SIG-M5 treated with dmso at 0.1 percent for 504 hours (cell line): ENCODE measurements around the gene DCAF4L1.

Experiments used
- DNase-seq: peaks from one replicate; lab custom pipeline; 2025; ENCODE audit not compliant: unreplicated experiment; lab: John Stamatoyannopoulos, UW

The DCAF4L1 gene

DNA sequence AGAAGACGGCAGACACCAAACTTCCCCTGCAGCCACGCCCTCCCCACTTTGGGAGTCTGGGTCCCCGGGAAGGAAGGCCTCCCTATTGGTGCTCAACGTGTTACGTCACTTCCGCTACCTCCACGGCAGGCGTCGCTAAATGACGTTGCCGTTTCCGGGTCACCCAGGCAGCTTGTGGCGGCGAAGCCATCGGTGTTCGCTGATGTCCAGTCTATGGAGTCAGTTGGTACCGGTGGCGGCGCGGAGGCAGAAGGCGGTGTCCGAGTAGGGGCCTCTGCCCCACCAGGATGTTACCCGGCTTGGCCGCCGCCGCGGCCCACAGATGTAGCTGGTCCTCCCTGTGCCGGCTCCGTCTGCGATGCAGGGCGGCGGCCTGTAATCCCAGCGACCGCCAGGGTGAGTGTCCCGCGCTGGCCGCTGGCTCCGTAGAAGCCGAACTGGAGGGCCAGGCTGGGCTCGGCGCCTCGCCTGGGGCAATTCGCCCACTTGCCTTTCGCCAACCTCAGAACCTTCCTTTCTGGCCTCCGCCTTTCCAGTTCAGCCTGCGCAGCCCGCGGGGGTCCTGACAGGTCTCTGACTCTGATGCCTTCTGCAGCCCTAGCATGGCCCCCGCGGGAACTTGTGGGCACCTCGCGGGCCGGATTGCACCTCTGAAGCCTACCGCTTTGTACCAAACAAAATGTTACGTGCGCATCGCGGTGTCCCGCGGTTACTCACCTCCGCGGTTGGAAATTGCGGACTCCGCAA lies 9.0 kb downstream of the DCAF4L1 start, which contains the start of gene SLC30A9:
SLC30A9 (plus strand) TSS at position 166 of the 747 bp plus-strand sequence; CDS start at position 288, 122 bp downstream.
- DNase-seq = peak; percentile 90

DNA sequence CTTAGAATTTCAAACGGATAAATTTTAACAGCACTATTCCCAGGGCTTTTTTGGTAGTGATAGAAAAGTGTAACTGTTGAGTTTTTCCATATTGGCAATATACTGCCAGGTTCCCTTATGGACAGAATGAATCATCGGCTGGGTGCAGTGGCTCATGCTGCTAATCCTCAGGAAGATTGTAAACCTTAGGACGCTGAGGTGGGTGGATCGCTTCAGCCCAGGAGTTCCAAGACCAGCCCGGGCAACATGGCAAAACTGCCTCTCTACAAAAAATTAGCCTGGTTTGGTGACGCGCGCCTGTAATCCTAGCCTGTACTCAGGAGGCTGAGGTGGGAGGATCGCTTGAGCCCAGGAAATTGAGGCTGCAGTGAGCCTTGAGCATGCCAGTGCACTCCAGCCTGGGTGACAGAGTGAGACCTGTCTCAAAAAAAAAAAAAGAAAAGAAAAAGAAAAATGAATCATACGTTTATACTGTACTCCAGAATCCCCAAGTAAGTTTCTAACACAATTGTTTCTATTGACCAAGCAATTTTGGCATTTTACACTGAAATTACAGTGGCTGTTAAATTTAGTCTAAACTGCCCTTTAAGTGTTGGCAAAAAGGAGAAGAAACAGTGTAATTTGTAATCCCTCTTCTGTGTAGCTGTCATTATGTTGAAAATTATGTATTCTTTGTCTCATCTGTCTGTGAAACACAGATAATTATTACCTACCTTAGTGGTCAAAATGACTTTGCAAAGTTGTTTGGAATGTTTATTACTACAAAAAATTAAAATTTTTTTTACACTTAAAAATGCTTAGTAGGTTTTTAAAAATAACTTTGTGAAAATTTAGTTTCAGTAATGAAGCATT lies 10.6 kb downstream of the DCAF4L1 start:
- DNase-seq = no peak

DNA sequence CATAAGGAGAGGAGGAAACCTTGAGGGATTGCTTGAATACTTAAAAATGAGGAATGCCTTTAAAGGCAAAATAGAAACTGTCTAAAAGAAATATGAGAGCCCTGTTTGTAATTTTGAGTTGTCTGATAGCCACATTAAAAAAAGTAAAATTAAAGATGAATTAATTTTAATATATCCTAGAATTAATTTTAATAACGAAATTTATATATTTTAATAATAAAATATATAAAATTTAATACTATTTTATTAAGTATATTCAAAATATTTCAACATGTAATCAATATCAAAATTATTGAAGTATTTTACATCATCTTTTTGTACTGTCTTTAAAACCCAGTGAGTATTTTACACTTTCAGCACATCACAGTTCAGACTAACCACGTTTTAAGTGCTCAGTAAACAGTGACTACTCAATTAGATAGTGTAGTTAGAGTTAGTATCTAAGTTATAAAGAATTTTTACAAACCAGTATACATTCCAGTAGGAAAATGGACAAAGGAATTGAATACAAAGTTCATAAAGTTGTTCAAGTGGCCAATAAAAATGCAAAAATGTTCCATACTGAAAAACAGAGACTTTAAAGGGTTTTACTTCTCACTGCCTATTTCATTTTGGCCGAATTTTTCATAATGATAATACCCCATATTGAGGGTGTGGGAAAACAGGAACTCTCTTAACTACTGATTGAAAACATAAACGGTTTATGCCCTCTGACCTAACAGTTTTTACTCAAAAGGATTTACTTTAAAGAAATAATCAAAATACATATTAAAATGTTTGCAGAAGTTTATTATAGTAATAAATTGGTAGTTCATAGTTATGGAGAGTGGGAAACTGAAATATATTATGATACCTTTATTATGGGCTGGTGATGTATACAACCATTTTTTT lies 11.7 kb downstream of the DCAF4L1 start:
- DNase-seq = no peak

DNA sequence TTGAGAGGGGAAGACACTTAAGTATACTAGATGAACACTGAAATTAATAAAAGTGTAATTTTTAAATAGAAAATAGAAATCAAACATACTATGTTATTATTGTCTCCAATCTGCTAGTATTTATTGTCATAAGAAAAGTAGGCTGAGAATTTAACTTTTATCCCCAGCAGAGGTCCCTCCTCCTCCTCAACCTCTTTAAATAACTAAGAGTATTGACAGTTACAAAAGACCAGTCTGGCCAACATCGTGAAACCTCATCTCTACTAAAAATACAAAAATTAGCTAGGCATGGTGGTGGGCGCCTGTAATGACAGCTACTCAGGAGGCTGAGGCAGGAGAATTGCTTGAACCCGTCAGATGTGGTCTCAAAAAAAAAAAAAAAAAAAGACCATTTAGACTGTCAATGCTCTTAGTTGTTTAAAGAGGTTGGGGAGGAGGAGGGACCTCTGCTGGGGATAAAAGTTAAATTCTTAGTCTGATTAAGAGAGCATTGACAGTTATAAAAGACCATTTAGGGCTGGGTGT lies 13.0 kb downstream of the DCAF4L1 start:
- no peak for DNase-seq

DNA sequence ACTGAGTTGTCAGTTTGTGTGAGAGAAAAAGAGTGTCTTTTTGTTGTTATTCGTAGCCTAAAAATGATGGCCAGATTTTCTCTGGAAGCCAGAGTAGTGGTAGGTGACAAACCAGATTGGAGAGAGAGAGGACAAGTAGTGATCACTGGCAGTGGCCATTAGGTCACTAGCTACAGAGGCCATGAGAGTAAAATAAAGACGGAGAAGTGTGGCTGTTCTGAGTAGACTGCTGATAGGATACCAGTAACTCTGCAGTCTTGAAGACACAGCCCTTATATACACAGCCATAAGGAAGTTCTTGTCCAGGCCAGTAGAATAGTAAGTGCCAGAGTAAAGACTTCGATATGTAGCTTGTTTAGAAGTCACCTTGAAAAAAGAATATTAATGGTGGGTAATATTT lies 16.5 kb downstream of the DCAF4L1 start:
- no peak for DNase-seq

DNA sequence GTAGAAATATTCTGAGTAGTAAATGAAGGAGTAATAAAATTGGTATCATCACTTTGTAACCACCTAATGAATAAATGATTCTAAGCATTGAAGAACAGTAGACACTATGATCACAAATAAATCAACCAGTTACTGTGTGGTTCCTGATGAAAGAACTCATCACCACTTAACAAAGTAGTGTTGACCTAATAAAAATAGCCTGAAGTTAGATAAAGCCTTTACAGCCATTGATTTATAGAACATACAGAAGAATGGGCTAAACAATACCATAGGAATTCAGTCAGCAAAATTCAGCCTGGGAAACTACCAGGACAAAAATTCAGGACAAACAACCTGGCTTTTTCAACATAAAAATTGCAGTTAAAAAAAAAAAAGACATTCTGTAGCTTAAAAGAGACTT lies 17.8 kb downstream of the DCAF4L1 start:
- no peak for DNase-seq

DNA sequence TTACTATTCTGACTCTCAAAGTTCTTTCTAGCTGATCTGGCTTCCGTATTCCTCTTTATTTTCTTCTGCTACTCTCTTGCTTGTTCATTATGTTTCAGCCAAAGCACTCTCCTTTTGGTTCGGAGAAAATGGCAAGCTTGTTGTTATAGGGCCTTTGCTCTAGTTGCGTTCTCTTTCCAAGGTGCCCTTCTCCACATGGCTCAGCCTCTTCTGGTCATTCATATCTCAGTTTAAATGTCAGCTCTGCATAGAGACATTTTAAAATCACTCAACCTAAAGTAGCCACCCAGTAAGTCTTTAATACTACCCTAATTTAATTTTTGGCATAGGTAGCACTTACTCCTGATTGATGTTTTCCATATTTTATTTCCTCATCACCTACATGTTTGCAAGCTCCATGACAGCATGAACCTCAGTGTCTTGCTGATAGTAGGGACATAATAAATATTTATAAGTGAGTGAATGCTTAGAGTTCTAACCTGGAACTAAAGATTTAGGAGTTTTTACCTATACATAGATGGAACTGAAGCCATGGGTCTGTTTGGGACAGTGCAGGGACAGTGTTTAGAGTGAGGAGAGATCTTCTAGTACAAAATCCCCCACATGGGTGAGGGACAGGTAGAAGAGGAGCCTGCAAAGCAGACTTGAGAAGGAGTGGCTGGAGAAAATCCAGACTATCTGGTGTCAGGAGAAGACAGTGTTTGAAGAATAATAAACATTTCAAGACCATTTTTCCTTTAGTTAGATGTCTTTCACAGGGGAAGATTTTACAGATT lies 26.6 kb downstream of the DCAF4L1 start:
- no peak for DNase-seq

DNA sequence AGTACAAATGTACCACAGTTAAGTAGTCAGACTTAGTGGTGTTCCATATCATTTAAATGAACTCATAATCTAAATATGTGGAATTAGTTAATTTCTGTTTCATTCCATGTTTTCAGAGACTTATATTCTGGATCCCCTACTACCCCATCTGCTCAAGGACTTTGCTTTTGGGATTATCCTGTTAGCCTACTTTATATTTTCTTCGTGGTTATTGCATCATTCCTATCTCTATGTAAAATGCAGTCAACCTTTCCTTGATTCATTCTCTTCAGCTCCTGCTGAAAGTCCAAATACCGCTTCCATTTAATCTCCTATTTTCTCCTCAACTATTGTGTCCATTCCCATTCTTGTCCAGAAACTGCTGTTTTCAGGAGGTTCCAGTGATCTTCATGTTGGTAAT lies 33.9 kb downstream of the DCAF4L1 start:
- no peak for DNase-seq

DNA sequence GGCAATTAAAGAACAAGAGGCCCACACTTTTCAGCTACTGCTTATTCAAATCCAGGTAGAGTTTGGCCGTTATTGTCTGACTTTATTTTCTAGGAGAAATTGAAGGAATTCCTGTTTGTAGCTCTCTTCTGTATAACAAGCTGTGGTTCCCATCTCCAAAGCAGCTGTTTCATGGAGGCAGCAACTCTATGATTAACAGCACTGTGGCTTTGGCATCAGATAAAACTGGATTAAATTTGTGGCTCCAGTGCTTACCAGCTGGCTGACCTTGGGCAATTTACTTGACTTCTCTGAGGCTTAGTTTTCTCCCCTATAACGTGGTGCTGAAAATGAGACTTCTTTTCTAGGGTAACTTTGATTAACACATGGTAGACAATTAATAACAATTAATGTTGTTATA lies 36.9 kb downstream of the DCAF4L1 start:
- DNase-seq = no peak
